ENCODE results near the gene IGFL4. TPM values are rescaled to one million over a fixed set of nuclear protein-coding genes. Genes with fewer than 3 reads are reported as not detected.

IGFL4 gene
- total and polyA plus RNA-seq, 2 of the 4 experiments (the other 2 are of a cell fraction), result not detected

DNA sequence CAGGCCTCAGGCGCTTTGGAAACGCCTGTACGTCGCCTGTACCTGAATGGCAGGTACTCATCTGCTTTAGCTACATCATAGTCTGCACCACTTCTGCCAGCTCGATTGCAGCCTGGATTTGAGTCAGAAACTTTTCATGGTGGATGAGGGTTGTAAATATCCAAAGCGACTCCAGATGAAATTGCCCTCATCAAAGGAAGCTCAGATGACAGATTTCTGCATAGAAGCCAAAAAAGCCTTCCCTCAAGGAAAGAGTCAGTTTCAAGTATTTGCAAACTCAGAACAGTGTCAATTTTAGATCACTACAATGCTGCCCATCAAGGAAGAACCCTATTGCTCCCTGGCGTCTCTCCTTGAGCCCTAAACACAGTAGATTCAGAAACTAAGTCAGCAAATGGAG, 38.8 kb upstream of the IGFL4 start:
- H2AFZ ChIP-seq (replicated peaks; ENCODE audit: low read length, poor library complexity), result no peak overlapping the region
- no peak overlapping the region for H3K4me3 ChIP-seq (ENCODE audit: insufficient read depth, low read depth, low read length)
- no peak overlapping the region for H2BK5ac ChIP-seq (ENCODE audit: low read depth, low read length, poor library complexity, severe bottlenecking)
- no peak overlapping the region for H3K18ac ChIP-seq (ENCODE audit: low read depth, low read length)
- peaks cover 42% of the 10 kb centered on the region for H3K27me3 ChIP-seq (ENCODE audit: control insufficient read depth, insufficient read depth, low read length)
- H3K79me1 ChIP-seq (ENCODE audit: low read depth in 1 of 2, low read length in 2 of 2), result no peaks in the 10 kb centered on the region
- CTCF ChIA-PET, result interaction anchor here (1.1 to 2.9 kb wide), 3 partner anchors 52 to 186 kb away, joined by 3 to 27 read pairs (median 4); no protein-coding TSS in a partner anchor
- H2BK120ac ChIP-seq (ENCODE audit: low read depth, low read length), result no peak overlapping the region
- H2BK15ac ChIP-seq (ENCODE audit: low read depth, low read length), result no peak overlapping the region
- ATAC-seq (ENCODE audit: low read depth), result no peak
- no peaks in the 10 kb centered on the region for H3K36me3 ChIP-seq (ENCODE audit: control insufficient read depth, insufficient read depth, low read length)
- no peak overlapping the region for H2BK20ac ChIP-seq (ENCODE audit: low read depth, low read length)
- H2AK5ac ChIP-seq (ENCODE audit: low read depth, low read length), result no peak overlapping the region
- H2AK9ac ChIP-seq (replicated peaks; ENCODE audit: low read depth, low read length, poor library complexity), result no peak overlapping the region
- H3K9ac ChIP-seq (ENCODE audit: low read depth, low read length), result no peak overlapping the region
- 0 out of 2 replicates have a peak, but pooled peaks cover 2% of the 10 kb centered on the region for H3K4me1 ChIP-seq (ENCODE audit: control insufficient read depth, insufficient read depth, low read length)
- H3K4me2 ChIP-seq (ENCODE audit: low read depth, low read length), result no peak overlapping the region
- no peak overlapping the region for H4K8ac ChIP-seq (ENCODE audit: low read depth in 2 of 2, low read length in 2 of 2)
- H3K23ac ChIP-seq (ENCODE audit: low read depth, low read length), result no peak overlapping the region
- no TSS peak for BruUV-seq (replicated peaks)
- WGBS, 2 experiments (ENCODE audit: extremely low coverage in 2 of 2, insufficient read length in 1 of 2), result no CpG with 5 or more reads among the region's 7 CpGs
- dilution Hi-C loops (cut with HindIII; ENCODE audit: low sequenced_read_pairs, unreplicated experiment) (no loop called here), intact Hi-C loops (cut with micrococcal nuclease) (no loop called here), in situ Hi-C loops (cut with MboI; ENCODE audit: low sequenced_read_pairs) (loop anchor here (10.0 kb wide), 1 partner anchor 55 kb away; the partner anchor contains the start of gene PGLYRP1)
- POLR2A ChIA-PET (ENCODE audit: unreplicated experiment), result no interaction called here
- no peak overlapping the region for H3K56ac ChIP-seq (ENCODE audit: extremely low read depth, insufficient read depth, low read length)
- H3K4ac ChIP-seq (ENCODE audit: low read depth, low read length), result no peak overlapping the region
- no peak overlapping the region for H4K91ac ChIP-seq (ENCODE audit: insufficient read depth, low read depth, low read length)
- H3K27ac ChIP-seq (ENCODE audit: insufficient read depth, low read length), result no peak overlapping the region
- no peak overlapping the region for H3K14ac ChIP-seq (replicated peaks; ENCODE audit: low read depth, low read length)
- no peak overlapping the region for H4K5ac ChIP-seq (ENCODE audit: low read depth, low read length)
- H3K9me3 ChIP-seq (ENCODE audit: control insufficient read depth, insufficient read depth, low read length), result peaks cover 4% of the 10 kb centered on the region
- TF ChIP-seq ELK1 (IDR thresholded peaks at IDR 0.05; ENCODE audit: borderline replicate concordance, low read depth, low read length) (no peak), MAZ (IDR thresholded peaks at IDR 0.05; ENCODE audit: borderline replicate concordance, low read depth, low read length) (no peak), RCOR1 (IDR thresholded peaks at IDR 0.05; ENCODE audit: insufficient replicate concordance, low read length) (no peak), FOS (IDR thresholded peaks at IDR 0.05; ENCODE audit: low read depth, low read length) (no peak), NFE2L2 (IDR thresholded peaks at IDR 0.05; ENCODE audit: low read depth, low read length) (no peak), CEBPB (IDR thresholded peaks at IDR 0.05; ENCODE audit: low read depth, low read length) (no peak), MAFK (IDR thresholded peaks at IDR 0.05; ENCODE audit: low read depth, low read length) (no peak), RAD21 (IDR thresholded peaks at IDR 0.05; ENCODE audit: low read length) (no peak), RFX5 (IDR thresholded peaks at IDR 0.05; ENCODE audit: low read depth, low read length) (no peak), USF2 (IDR thresholded peaks at IDR 0.05; ENCODE audit: low read depth, low read length) (no peak), CHD1 (IDR thresholded peaks at IDR 0.05; ENCODE audit: low read depth, low read length) (no peak), SMC3 (IDR thresholded peaks at IDR 0.05; ENCODE audit: low read depth, low read length) (no peak), MXI1 (IDR thresholded peaks at IDR 0.05; ENCODE audit: borderline replicate concordance, low read depth, low read length) (no peak), BHLHE40 (IDR thresholded peaks at IDR 0.05; ENCODE audit: low read depth, low read length) (no peak)
- TF ChIP-seq, protein P1, sequence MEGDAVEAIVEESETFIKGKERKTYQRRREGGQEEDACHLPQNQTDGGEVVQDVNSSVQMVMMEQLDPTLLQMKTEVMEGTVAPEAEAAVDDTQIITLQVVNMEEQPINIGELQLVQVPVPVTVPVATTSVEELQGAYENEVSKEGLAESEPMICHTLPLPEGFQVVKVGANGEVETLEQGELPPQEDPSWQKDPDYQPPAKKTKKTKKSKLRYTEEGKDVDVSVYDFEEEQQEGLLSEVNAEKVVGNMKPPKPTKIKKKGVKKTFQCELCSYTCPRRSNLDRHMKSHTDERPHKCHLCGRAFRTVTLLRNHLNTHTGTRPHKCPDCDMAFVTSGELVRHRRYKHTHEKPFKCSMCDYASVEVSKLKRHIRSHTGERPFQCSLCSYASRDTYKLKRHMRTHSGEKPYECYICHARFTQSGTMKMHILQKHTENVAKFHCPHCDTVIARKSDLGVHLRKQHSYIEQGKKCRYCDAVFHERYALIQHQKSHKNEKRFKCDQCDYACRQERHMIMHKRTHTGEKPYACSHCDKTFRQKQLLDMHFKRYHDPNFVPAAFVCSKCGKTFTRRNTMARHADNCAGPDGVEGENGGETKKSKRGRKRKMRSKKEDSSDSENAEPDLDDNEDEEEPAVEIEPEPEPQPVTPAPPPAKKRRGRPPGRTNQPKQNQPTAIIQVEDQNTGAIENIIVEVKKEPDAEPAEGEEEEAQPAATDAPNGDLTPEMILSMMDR (conservative IDR thresholded peaks at IDR 0.05; ENCODE audit: low read depth, low read length), result no peak
- H4K20me1 ChIP-seq (ENCODE audit: insufficient read depth, low read length), result peaks cover 7% of the 10 kb centered on the region; the same call in 1 of the 2 replicates
- DNase-seq, result no peak
- H3K9me1 ChIP-seq (ENCODE audit: insufficient read depth, low read length), result peaks cover 3% of the 10 kb centered on the region; the same call in 1 of the 2 replicates
